GM10266 (cell line): ENCODE data around the gene KIF26B.
"Not testable (repeated sequence)": the region's sequence is repeated elsewhere in the genome, so short reads cannot be mapped to it uniquely, and the experiment has no call there.

Source experiments
- DNase-seq: peaks from one replicate; pipeline ENCODE4 v3.0.0; 2012; ENCODE audit errors: extremely low spot score
- CTCF ChIP-seq: IDR thresholded peaks from 2 replicates; pipeline ENCODE4 v1.5.1; 2012; ENCODE audit warnings: mild to moderate bottlenecking, low read depth; ENCODE audit not compliant: control insufficient read depth, insufficient read depth; ENCODE audit errors: missing control alignments

The KIF26B gene

GRCh38 chr1:245338485-245338877 is 183.7 kb downstream of the KIF26B start:
- no peak for DNase-seq
- no peak for TF ChIP-seq CTCF

- no peak for TF ChIP-seq CTCF
- DNase-seq: no peak
Measured at GRCh38 chr1:245341743-245342142, 187.0 kb downstream of the KIF26B start.

GRCh38 chr1:245345191-245345884 is 190.6 kb downstream of the KIF26B start:
- no peak for DNase-seq
- TF ChIP-seq CTCF: no peak

- TF ChIP-seq CTCF: no peak
- no peak for DNase-seq
Measured at GRCh38 chr1:245348626-245349025, 193.8 kb downstream of the KIF26B start.

- no peak for TF ChIP-seq CTCF
- DNase-seq: no peak
Measured at GRCh38 chr1:245353411-245353810, 198.6 kb downstream of the KIF26B start.

- DNase-seq: no peak
Measured at GRCh38 chr1:245353915-245354775, 199.4 kb downstream of the KIF26B start.

GRCh38 chr1:245355851-245356630 is 201.3 kb downstream of the KIF26B start:
- not testable (repeated sequence) for DNase-seq

More at GRCh38 chr1:245353915-245354775, 199.4 kb downstream of the KIF26B start:
- TF ChIP-seq CTCF: no peak
